ENCODE data around the gene ZBBX. TPM values are rescaled to one million over a fixed set of nuclear protein-coding genes. Genes with fewer than 3 reads are reported as not detected.

The ZBBX gene
- total RNA-seq, 4 donors from 2014 or later, result not detected

DNA sequence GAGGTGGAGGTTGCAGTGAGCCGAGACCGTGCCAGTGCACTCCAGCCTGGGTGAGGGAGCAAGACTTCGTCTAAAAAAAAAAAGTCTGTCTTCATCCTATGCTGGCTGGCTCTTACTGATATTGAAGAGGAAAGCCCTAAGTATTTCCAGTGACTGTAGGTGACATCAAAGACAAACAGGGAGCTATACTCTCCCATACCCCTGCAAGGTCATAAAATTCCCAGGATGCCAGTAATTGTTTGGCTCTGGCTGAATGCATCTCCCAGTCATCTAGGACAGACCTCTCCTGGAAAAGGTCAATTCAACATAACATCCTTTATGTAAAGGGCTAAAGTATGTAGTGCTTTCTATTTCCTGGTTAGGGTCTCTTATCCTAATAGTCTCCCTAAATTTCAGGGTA lies 8.0 kb downstream of the ZBBX start:
- 73% methylated on average over 3 of the region's 3 CpGs; no CpG with 5 or more reads in 1 of the 2 donors for WGBS, 2 donors (ENCODE audit: low coverage in 1 of 2)
- ATAC-seq, result no peak

DNA sequence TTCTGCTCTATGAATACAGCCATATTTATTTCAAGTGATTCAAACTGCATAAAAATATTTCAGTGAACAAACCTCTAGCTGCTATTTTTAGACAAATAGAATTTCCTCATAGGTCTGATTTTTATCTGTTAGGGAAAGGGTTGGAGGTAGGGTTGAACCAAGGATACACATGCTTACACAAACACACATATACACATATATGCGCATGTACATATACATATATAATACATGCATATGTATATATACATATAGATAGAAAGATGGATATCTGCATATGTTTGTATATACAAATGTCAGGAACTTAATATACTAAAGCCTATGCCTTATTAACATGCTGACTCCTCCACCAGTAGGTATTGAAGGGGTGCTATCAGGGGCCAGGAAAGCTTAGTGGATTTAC lies 18.1 kb downstream of the ZBBX start:
- 95 to 100% methylated on average over 1 of the region's 1 CpG for WGBS, 2 donors (ENCODE audit: low coverage in 1 of 2)
- no peaks in the 10 kb centered on the region for H3K36me3 ChIP-seq
- no peak overlapping the region for H3K4me3 ChIP-seq
- H3K27me3 ChIP-seq, result no peaks in the 10 kb centered on the region
- no peaks in the 10 kb centered on the region for H3K4me1 ChIP-seq
- no peak overlapping the region for H3K27ac ChIP-seq
- TF ChIP-seq, protein P1, sequence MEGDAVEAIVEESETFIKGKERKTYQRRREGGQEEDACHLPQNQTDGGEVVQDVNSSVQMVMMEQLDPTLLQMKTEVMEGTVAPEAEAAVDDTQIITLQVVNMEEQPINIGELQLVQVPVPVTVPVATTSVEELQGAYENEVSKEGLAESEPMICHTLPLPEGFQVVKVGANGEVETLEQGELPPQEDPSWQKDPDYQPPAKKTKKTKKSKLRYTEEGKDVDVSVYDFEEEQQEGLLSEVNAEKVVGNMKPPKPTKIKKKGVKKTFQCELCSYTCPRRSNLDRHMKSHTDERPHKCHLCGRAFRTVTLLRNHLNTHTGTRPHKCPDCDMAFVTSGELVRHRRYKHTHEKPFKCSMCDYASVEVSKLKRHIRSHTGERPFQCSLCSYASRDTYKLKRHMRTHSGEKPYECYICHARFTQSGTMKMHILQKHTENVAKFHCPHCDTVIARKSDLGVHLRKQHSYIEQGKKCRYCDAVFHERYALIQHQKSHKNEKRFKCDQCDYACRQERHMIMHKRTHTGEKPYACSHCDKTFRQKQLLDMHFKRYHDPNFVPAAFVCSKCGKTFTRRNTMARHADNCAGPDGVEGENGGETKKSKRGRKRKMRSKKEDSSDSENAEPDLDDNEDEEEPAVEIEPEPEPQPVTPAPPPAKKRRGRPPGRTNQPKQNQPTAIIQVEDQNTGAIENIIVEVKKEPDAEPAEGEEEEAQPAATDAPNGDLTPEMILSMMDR (IDR thresholded peaks at IDR 0.05), result no peak
- TF ChIP-seq EP300 (IDR thresholded peaks at IDR 0.05), result no peak
- no peak for TF ChIP-seq POLR2AphosphoS5 (IDR thresholded peaks at IDR 0.05)
- H3K9me3 ChIP-seq, result no peaks in the 10 kb centered on the region
- ATAC-seq, result no peak

More for the DNA sequence above, 8.0 kb downstream of the ZBBX start:
- Histone ChIP-seq H3K36me3 (no peaks in the 10 kb centered on the region), H3K4me3 (no peak overlapping the region), H3K9me3 (no peaks in the 10 kb centered on the region), H3K27ac (no peak overlapping the region), H3K27me3 (no peaks in the 10 kb centered on the region), H3K4me1 (no peaks in the 10 kb centered on the region)
- TF ChIP-seq POLR2AphosphoS5 (IDR thresholded peaks at IDR 0.05) (no peak), POLR2A (IDR thresholded peaks at IDR 0.05) (no peak), EP300 (IDR thresholded peaks at IDR 0.05) (no peak)
- TF ChIP-seq, protein P1 (IDR thresholded peaks at IDR 0.05), result no peak

DNA sequence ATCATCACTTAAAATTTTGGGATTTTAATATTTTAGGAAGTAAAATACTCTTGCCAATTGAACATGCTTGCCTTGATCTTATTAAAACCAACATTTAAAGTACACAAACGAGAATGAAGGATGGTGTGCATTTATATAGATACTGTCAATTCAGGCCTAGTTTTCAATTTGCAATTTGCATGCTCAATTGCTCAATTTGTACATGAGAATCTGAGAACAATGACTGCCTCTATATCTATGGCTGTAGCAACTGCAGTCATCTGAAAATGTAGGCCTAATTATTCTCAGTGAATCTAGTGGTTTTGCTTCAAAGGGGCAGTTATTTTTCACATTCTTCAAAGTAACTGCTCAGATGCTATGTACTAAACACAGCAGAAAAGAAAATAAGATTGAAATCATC lies 18.8 kb downstream of the ZBBX start:
- no peak overlapping the region for H3K27ac ChIP-seq
- no peak overlapping the region for H3K4me3 ChIP-seq
- no peaks in the 10 kb centered on the region for H3K9me3 ChIP-seq
- WGBS, 2 donors (ENCODE audit: low coverage in 1 of 2), result 50 to 69% methylated on average over 1 of the region's 1 CpG
- H3K36me3 ChIP-seq, result no peaks in the 10 kb centered on the region
- H3K27me3 ChIP-seq, result no peaks in the 10 kb centered on the region
- TF ChIP-seq POLR2AphosphoS5 (IDR thresholded peaks at IDR 0.05) (no peak), POLR2A (IDR thresholded peaks at IDR 0.05) (no peak), EP300 (IDR thresholded peaks at IDR 0.05) (no peak)
- TF ChIP-seq, protein P1 (IDR thresholded peaks at IDR 0.05), result no peak
- no peak for ATAC-seq
- no peaks in the 10 kb centered on the region for H3K4me1 ChIP-seq

DNA sequence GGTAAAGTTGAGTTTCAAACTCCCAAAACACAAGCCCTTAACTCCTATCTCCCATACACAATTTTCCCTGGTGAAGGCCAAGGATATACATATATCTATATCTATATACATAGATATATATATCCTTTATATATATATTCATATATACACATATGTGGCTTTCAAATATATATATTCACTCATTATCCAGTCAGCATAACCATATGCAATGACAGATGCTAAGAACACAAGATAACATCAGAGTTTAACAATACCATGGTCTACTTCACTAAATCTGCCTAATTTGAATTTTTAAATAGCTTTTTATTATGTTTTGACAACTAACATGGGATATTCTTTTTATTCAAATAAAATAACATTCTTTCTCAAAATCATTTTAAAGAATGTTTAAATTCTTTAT lies 24.7 kb downstream of the ZBBX start:
- Histone ChIP-seq H3K36me3 (no peaks in the 10 kb centered on the region), H3K9me3 (no peaks in the 10 kb centered on the region), H3K27me3 (no peaks in the 10 kb centered on the region), H3K4me3 (no peak overlapping the region), H3K27ac (no peak overlapping the region), H3K4me1 (no peaks in the 10 kb centered on the region)
- TF ChIP-seq, protein P1 (IDR thresholded peaks at IDR 0.05), result no peak
- no peak for TF ChIP-seq EP300 (IDR thresholded peaks at IDR 0.05)
- TF ChIP-seq POLR2AphosphoS5 (IDR thresholded peaks at IDR 0.05), result no peak
- no peak for TF ChIP-seq POLR2A (IDR thresholded peaks at IDR 0.05)
- ATAC-seq, result no peak

DNA sequence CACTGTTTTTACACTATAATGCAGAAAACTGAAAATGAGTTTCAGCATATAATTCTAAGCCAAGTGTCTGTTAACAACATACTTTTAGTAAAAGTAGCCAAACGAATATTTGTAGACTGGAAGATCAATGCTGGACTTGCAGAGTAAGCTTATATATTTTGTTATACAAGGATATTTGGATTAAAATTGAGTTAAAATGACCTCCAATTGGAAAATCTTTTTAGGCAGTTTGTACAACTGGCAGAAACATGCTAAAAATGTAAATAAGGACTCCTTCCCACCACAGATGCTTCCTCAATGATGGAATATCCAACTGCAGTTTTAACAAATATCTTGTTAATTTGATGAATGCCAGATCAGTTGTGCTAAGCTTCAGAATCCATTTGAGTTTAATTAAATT lies 25.3 kb downstream of the ZBBX start:
- no peak overlapping the region for H3K4me3 ChIP-seq
- ATAC-seq, result no peak
- WGBS, 2 donors (ENCODE audit: low coverage in 1 of 2), result 35 to 67% methylated on average over 1 of the region's 1 CpG

More for the DNA sequence above, 25.3 kb downstream of the ZBBX start:
- no peaks in the 10 kb centered on the region for H3K9me3 ChIP-seq
- TF ChIP-seq POLR2AphosphoS5 (IDR thresholded peaks at IDR 0.05), result no peak
- TF ChIP-seq, protein P1 (IDR thresholded peaks at IDR 0.05), result no peak
- no peak for TF ChIP-seq POLR2A (IDR thresholded peaks at IDR 0.05)
- no peak for TF ChIP-seq EP300 (IDR thresholded peaks at IDR 0.05)
- no peaks in the 10 kb centered on the region for H3K36me3 ChIP-seq
- H3K4me1 ChIP-seq, result no peaks in the 10 kb centered on the region
- no peak overlapping the region for H3K27ac ChIP-seq
- no peaks in the 10 kb centered on the region for H3K27me3 ChIP-seq
